MM.1S (cell line): ENCODE data around the gene C1QTNF9.

Experiments
- DNase-seq: peaks from one replicate; pipeline ENCODE4 v3.0.0-alpha.2; 2015
- H2AFZ ChIP-seq: fragments of 300-600 bp; sonication (generic); 2 replicates; pipeline ENCODE4 v1.6.0; 2016; ENCODE audit warnings: antibody characterized with exemption, low read length
- H3F3A ChIP-seq: fragments of 300-600 bp; sonication (generic); 2 replicates; pipeline ENCODE4 v1.6.1; 2016; ENCODE audit warnings: mild to moderate bottlenecking, antibody characterized with exemption, low read length, moderate library complexity, mixed read lengths; ENCODE audit not compliant: insufficient read depth
- H3K27ac ChIP-seq: fragments of 300-600 bp; sonication (generic); 2 replicates; pipeline ENCODE4 v1.5.1; 2016; ENCODE audit warnings: mild to moderate bottlenecking, low read length
- H3K27me3 ChIP-seq: fragments of 300-600 bp; sonication (generic); replicated peaks from 2 replicates; pipeline ENCODE4 v1.6.0; 2016; ENCODE audit warnings: low read length; ENCODE audit not compliant: insufficient read depth
- H3K36me3 ChIP-seq: fragments of 300-600 bp; sonication (generic); replicated peaks from 2 replicates; pipeline ENCODE4 v1.6.1; 2016; ENCODE audit warnings: mild to moderate bottlenecking, low read length, mixed read lengths; ENCODE audit not compliant: insufficient read depth
- H3K4me1 ChIP-seq: fragments of 300-600 bp; sonication (generic); 2 replicates; pipeline ENCODE4 v1.6.1; 2016; ENCODE audit warnings: low read length, mixed read lengths
- H3K4me2 ChIP-seq: fragments of 300-600 bp; sonication (generic); 2 replicates; pipeline ENCODE4 v1.6.0; 2016; ENCODE audit warnings: low read depth, low read length
- H3K4me3 ChIP-seq: fragments of 300-600 bp; sonication (generic); 2 replicates; pipeline ENCODE4 v1.5.1; 2016; ENCODE audit warnings: low read length, mixed read lengths
- H3K79me2 ChIP-seq: fragments of 300-600 bp; sonication (generic); 2 replicates; pipeline ENCODE4 v1.6.1; 2016; ENCODE audit warnings: mixed run types, low read length, mixed read lengths
- H3K9ac ChIP-seq: fragments of 300-600 bp; sonication (generic); 2 replicates; pipeline ENCODE4 v1.6.1; 2016; ENCODE audit warnings: low read length, mixed read lengths
- H3K9me2 ChIP-seq: fragments of 300-600 bp; sonication (generic); replicated peaks from 2 replicates; pipeline ENCODE4 v1.6.1; 2016; ENCODE audit warnings: mild to moderate bottlenecking, low read length, mixed read lengths; ENCODE audit not compliant: insufficient read depth
- H3K9me3 ChIP-seq: fragments of 300-600 bp; sonication (generic); replicated peaks from 2 replicates; pipeline ENCODE4 v1.6.1; 2016; ENCODE audit warnings: mild to moderate bottlenecking, low read length, mixed read lengths; ENCODE audit not compliant: insufficient read depth
- H4K20me1 ChIP-seq: fragments of 300-600 bp; sonication (generic); 2 replicates; pipeline ENCODE4 v1.6.1; 2016; ENCODE audit warnings: mild to moderate bottlenecking, low read length, moderate library complexity, mixed read lengths; ENCODE audit not compliant: insufficient read depth
- CTCF ChIP-seq: fragments of 300-600 bp; sonication (generic); IDR thresholded peaks from 2 replicates; pipeline ENCODE4 v1.5.1; 2016; ENCODE audit warnings: antibody characterized with exemption, low read length, mixed read lengths
- EZH2 ChIP-seq: fragments of 300-600 bp; sonication (generic); optimal IDR thresholded peaks from 2 replicates; pipeline ENCODE3; 2017; ENCODE audit warnings: low read depth, mild to moderate bottlenecking, antibody characterized with exemption, low read length, mixed read lengths
- EZH2phosphoT487 ChIP-seq: fragments of 300-600 bp; sonication (generic); IDR thresholded peaks from 2 replicates; pipeline ENCODE4 v1.6.1; 2018; ENCODE audit warnings: antibody characterized with exemption, low read length

Gene C1QTNF9

GRCh38 chr13:24286624-24287023 is 22.8 kb upstream of the C1QTNF9 start:
- no peak overlapping the region for H3K4me2 ChIP-seq
- H3K36me3 ChIP-seq: no peaks in the 10 kb centered on the region
- H3K79me2 ChIP-seq: no peaks in the 10 kb centered on the region
- H3K9me3 ChIP-seq: no peaks in the 10 kb centered on the region
- H4K20me1 ChIP-seq: no peaks in the 10 kb centered on the region
- H3K27ac ChIP-seq: no peak overlapping the region
- DNase-seq: no peak
- no peak overlapping the region for H3K4me3 ChIP-seq
- no peak for TF ChIP-seq CTCF
- no peak for TF ChIP-seq EZH2phosphoT487
- TF ChIP-seq EZH2: no peak
- H3K9ac ChIP-seq: no peak overlapping the region
- no peaks in the 10 kb centered on the region for H3K9me2 ChIP-seq
- H3F3A ChIP-seq: no peaks in the 10 kb centered on the region
- H3K4me1 ChIP-seq: no peaks in the 10 kb centered on the region
- H3K27me3 ChIP-seq: no peaks in the 10 kb centered on the region
- H2AFZ ChIP-seq: no peak overlapping the region

- no peaks in the 10 kb centered on the region for H3F3A ChIP-seq
These were observed 21.6 kb upstream of the C1QTNF9 start for GRCh38 chr13:24287748-24288287.

DNA sequence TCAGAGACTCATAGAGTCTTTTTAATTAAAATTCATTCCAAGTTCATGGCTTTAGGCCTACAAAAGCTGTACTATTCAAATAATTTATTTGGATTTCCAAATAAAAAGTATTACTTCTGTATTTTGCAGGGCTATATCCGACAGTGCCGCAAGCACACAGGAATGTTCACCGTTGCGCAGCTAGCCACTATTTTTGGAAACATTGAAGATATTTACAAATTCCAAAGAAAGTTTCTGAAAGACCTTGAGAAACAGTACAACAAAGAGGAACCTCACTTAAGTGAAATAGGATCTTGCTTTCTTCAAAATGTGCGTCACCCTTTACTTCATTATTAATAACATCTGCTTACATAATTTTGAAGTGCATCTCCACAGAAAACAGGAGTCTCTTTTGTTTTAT is 20.5 kb upstream of the C1QTNF9 start:
- H4K20me1 ChIP-seq: no peaks in the 10 kb centered on the region
- H3K9ac ChIP-seq: no peak overlapping the region
- H3K27ac ChIP-seq: no peak overlapping the region
- H3K4me1 ChIP-seq: no peaks in the 10 kb centered on the region
- no peak overlapping the region for H2AFZ ChIP-seq
- no peaks in the 10 kb centered on the region for H3K9me3 ChIP-seq
- no peaks in the 10 kb centered on the region for H3K27me3 ChIP-seq
- H3F3A ChIP-seq: no peaks in the 10 kb centered on the region
- no peak overlapping the region for H3K4me2 ChIP-seq
- TF ChIP-seq CTCF (no peak), EZH2phosphoT487 (no peak), EZH2 (no peak)
- no peak for DNase-seq
- H3K9me2 ChIP-seq: no peaks in the 10 kb centered on the region
- no peaks in the 10 kb centered on the region for H3K79me2 ChIP-seq
- H3K4me3 ChIP-seq: no peak overlapping the region
- H3K36me3 ChIP-seq: no peaks in the 10 kb centered on the region

More at GRCh38 chr13:24287748-24288287, 21.6 kb upstream of the C1QTNF9 start:
- Histone ChIP-seq H3K27ac (no peak overlapping the region), H3K9me2 (no peaks in the 10 kb centered on the region), H3K27me3 (no peaks in the 10 kb centered on the region), H3K9me3 (no peaks in the 10 kb centered on the region), H3K79me2 (no peaks in the 10 kb centered on the region), H3K36me3 (no peaks in the 10 kb centered on the region), H2AFZ (no peak overlapping the region), H3K9ac (no peak overlapping the region), H3K4me3 (no peak overlapping the region), H3K4me1 (no peaks in the 10 kb centered on the region), H4K20me1 (no peaks in the 10 kb centered on the region), H3K4me2 (no peak overlapping the region)
- TF ChIP-seq EZH2 (no peak), CTCF (no peak), EZH2phosphoT487 (no peak)
- DNase-seq: no peak
